NCI-H82 (cell line): ENCODE measurements around the gene ZFAND3.

ENCODE experiments used
- DNase-seq: peaks from one replicate; lab custom pipeline; 2025; lab: John Stamatoyannopoulos, UW

Gene ZFAND3

DNA sequence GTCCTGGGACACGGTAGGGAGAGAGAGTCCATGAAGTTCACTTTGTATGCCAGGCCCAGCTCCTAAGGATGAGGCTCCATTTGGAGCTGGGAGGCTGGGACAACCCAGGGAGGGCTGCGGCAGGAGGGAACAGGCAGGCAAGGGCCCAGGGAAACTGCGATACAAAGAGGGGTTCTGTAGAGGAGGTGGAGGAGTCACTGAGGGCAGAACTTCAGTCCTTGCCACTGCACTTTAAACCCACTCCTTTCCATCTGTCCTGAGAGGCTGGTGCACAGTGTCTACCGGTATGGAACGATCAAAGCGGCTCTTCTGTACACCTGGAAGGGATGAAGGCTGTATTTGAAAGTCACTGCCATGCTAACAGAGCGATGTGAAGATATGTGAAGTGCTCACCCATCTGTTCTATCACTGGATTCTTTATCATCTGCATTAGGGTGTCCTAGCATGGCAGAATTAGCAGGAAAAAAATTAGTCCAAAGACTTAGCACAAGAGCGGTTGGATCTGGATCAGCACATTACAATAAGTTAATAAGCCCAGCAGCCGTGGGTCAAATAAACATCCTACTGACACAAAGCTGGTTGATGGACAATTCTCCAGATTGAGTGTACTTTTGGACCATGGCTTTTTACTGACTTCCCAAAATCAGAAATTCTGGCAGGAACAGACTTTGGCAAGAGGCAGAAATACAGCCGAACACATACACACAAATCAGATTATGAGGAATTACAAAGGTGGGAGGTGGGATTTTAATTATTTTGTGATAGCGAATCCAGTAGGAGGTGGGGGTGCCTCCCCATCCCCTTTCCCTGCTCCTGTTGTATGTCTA, 20.9 kb upstream of the ZFAND3 start:
- peak; percentile 71 for DNase-seq

DNA sequence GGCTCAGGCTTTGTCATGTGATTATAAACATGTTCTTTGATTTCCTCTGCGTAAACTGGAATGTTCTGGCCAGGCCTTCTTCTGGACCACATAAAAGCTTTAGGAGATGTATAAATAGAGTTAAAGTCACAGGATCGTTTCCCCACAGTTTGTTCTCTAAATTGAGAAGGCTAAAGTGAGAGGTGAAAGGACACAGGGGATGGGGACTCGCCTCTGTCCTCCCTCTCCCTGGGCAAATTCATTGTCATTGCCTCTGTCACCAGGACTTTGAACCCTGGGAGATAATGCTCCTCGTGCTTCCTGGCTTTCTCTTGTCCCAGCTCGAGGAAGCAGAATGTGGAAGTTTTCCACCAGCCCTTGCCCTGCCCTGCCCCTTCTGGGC, 20.3 kb upstream of the ZFAND3 start:
- no peak for DNase-seq

DNA sequence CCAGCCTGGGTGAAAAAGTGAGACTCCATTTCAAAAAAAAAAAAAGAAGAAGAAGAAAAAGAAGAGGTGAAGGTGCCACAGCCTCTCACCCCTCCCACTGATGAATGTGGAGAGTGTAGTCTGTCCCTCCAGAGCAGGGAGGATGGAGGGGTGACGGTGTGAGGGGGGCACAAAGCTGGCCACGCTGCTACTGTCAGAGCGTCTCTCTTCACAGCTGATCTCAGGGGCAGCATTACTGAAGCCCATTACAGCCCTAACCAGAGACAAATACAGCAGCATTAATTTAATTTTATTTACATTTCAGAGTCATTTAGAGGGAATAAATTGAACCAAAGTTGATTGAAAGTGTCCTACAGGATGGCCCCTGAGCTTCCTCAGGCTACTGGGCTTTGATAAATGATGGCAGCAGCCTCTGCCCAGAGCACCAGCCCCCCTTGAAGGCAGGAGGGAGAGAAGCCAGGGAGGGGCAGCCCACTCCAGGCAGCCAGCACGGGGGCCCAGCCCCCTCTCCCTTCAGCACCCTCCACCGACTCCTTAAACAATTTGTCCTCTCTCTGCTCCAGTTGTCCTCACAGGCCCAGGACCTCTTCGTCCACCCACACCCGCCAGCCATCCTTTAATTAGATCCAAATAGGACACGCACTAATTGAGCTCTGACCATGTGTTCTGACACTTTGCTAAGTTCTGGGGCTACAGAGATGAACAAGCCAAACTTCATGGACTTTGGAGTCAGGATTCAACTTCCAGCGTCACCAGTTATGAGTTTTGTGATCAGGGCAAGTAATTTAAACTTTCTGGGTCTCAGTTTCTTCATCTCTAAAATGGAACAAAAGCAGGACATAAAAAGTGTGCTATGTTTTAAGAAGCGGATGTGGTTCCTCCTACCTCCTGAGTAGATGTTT, 18.6 kb upstream of the ZFAND3 start:
- no peak for DNase-seq

DNA sequence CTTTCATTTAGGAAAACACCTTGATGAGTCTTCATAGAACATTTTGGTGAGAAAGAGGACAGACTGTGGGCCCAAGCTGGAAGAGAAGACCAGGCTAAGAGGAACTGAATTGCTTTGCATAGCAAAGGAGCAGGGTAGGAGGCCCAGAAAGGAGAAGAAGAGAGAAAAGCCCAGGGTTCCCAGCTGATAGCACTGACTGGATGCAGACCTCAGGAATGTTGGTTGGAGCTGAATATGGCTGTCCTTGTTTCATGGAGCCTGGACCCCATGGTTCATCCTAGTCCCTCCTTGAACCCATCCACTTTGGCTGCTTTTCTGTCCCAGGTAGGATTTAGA, 18.0 kb upstream of the ZFAND3 start:
- no peak for DNase-seq

DNA sequence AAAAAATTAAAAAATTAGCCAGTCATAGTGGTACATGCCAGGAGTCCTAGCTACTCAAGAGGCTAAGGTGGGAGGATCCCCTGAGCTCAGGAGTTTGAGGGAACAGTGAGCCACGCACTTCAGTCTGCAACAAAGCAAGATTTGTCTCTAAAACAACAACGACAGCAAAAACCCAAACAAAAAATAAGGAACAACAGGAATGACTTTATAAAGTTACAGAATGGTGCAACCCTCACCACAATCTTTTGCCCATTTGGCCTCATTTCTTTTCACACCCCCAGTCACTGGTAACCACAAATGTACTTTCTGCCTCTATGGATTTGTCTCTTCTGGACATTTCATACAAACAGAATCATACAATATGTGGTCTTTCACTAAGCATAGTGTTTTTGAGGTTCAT, 16.7 kb upstream of the ZFAND3 start:
- DNase-seq: no peak

DNA sequence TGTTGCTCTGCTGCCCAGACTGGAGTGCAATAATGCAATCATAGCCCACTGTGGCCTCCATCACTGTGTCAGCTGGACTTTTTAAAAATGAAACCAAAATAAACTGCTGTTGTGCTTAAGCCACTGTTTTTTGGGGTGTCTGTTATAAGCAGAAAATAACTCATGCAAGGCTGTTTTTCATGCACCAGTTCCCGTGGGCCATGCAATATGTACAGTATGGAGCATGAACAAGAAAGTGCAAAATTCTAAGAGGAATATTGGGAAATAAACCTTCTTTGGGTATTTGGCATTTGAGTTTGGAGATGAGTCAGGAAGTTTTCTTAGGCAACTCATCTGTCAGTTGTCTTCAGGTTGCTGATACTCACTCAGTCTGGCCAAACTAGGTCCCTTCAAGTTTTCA, 14.9 kb upstream of the ZFAND3 start:
- no peak for DNase-seq

DNA sequence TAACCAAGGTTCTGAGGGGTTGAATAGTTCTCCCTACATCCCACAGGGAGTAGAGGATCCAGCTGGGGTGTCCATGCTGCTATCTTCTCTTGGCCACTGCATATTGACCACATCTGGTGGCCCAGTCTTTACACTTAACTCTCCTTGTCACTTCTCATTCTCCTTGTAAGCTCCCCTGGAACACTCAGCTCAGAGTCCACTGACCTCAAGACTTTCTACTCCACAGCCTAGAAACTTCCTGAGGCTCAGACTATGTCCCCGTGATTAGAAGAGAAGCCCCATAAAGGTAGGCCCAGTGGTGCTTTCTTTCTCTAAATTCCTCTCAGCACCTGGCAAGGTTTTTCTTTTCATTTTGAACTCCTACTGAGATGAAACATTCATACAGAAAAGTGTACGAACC, 13.3 kb upstream of the ZFAND3 start:
- no peak for DNase-seq

DNA sequence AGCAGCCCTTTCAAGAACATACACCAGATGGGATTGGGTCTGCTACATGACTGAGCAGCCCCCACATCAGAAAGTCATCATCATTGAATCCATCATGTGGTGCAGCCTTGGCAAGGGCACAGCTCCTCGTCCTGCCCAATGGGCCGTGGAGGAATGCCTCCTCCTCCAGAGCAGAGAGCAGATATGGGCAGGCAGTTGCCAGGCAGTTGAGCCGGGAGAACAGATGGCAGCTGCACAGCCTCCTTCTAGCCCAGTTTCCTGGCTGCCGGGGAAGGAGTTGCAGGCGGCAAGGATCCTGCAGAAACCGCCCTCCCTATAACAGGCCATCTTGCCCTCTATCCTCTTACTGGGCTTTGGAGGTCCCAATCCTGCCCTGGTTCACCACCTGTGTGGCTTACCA, 11.9 kb upstream of the ZFAND3 start:
- DNase-seq: peak; percentile 94

DNA sequence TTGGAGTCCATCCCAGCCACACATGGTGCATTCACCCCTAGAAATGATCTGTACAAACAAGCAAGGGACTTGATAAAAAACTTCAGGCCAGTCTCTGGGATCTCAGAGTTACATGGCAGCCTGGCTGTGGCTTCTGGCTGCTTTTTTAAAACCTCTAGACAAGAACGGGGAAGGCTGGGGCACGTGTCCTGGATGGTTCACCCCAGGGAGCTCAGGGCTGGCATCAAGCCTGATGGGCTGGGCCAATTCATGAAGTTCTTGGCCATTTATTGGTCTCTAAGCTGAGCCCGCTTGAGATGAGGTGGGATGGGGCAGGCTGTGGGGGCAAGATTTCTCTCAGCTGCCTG, 10.4 kb upstream of the ZFAND3 start:
- DNase-seq: no peak

DNA sequence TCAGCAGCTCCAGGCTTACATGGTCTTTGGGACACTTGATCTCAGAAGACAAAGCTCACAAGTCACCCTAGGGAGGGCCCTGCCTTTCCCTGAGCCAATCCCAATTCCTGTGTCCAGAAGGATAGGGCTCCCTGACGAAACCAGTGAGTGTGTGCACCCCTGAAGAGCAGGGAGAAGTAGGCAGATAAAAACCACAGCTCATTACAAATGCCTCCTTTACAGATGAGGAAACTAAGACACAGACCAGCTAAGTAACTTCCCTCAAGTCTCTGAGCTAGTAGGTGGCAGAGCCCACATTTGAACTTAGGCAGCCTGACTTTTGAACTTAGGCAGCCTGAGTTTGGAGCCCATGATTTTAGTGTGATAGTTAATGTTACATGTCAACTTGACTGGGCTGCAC, 6.7 kb upstream of the ZFAND3 start:
- DNase-seq: no peak

DNA sequence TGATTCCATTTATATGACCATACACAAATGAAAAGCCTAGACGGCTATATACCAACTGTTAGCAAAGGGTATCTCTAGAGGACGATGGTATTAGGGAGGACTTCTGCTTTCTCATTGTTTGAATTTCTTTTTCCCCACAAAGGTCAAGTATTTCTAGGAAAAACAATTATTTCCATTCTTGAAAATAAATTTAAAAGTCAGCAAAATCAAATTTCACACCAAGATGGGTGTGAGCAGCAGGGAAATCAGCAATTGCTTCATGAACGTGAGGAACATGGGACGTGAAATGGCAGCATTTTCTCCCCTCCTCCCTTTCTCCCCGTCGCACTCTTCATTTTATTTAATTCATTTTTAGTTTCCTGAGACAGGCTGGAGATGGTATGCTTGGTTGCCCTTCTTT, 5.2 kb upstream of the ZFAND3 start:
- DNase-seq: no peak

DNA sequence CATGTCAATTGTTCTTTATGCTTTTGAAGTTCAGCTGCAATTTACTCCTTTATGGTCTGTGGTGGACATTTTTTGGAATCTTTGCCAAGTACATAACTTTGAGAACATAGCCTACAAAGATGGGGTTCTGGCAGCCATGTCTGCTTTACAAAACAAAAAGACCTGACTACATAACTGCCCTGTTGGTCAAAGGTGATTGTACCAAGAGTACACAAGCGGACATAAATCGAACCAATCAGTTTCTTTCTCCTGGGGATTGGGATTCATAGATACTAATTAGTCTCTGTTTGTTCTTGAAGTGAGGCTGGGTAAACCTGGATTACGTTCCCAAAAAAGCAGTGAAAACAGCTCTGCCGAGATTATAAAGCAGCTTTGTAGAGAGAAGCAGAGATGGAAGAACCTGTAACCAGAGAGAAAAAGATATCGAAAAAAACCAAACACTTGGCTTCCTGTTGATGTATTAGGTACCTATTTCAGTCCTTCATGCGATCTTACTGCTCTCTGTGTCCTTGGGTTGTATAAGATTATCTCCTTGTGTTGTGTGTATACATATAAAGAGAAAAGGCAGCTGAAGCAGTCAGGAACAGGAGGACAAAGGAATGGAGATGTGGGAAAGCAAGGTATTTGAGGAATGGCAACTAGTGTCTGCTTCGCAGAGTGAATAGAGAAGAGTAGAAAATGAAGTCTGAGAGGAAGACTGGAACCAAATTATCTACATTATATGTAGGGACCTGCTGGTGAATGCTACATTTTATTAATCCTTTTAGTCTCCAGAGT, 2.7 kb upstream of the ZFAND3 start:
- DNase-seq: peak; percentile 55

DNA sequence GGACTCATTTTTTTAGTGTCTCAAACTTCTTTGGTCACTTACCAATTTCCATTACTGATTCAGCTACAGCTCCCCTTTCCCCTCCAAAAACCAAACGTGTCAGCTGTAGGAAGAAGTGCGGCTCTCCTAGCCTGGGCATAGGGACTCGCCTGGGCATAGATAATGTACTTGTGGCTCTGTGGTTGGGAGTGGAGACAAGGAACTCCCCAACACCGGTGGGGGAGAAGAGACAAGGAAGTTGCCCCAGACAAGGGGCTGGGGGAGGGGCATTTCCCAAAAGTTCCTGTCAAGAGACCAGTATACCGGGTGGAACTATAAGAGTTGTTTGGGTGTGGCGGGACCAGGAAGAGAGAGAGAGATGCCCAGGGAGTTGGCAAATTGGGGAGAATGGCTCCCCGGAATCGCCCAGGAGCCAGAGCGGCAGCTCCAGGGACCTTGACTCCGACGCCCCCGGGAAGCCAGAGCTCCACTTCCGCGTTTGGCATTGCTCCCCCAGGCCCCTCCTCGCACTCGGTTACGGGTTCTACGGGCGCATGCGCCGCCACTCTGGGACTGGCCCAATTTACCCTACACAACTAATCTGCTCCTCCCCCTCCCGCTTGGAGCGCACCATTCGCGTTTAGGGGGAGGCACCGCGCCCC, 871 bp upstream of the ZFAND3 start:
- peak; percentile 98 for DNase-seq

DNA sequence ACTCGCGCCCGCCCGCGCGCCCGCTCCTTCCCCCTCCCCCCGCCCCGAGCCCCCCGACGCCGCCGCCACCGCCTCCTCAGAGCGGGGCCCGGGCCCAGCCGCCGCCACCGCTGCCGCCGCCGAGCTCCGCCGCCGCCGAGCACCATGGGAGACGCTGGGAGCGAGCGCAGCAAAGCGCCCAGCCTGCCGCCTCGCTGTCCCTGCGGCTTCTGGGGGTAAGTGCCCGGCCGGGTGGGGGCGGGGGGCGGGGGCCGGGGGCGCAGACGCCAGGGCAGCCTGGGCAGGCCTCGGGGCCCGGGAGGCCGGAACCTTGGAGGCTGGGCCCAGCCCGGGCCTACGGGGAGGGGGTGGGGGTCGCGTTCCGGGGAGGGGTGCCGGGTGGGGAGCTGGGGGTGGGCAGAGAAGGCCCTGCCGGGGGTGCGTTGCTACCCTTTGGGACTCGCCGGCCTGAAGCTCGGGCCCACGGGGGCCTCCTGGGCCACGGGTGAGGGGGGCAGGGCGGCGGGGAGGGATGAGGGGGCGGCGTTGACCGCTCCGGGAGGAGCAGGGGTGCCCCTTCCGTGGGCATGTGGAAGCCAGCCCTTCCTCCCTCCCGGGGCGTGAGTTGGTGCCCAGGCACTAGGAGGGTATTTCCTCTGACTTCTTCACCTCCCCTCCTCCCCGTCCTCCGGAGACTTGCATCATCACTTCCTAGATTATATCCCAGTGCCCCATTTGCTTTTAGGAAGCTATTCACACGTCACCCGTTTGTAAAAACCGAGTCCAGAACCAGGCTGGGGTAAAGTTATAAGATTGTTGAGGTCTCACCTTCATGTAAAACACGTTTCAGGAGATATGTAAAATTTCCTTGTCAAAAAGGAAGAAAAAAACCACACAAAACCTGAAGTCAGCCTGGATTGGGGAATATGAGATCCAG, 533 bp downstream of the ZFAND3 start:
- peak; percentile 63 for DNase-seq

DNA sequence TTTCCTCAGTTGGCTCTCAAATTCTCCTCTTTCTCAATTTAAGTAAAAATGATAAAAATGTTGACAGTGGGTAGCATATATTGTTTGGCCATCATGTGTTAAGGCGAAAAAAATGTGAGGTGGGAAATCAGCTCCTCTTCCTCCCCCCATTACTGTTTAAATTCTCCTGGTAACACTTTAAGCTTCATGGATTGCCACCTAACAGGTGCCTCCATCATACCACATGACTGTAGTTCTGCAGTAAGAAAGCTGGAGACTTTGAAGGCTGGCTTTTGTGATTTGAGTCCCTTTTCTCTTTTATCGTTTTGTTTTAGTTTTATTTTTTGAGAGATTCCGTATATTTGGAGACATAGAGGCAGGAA, 1.2 kb downstream of the ZFAND3 start:
- DNase-seq: peak; percentile 35

DNA sequence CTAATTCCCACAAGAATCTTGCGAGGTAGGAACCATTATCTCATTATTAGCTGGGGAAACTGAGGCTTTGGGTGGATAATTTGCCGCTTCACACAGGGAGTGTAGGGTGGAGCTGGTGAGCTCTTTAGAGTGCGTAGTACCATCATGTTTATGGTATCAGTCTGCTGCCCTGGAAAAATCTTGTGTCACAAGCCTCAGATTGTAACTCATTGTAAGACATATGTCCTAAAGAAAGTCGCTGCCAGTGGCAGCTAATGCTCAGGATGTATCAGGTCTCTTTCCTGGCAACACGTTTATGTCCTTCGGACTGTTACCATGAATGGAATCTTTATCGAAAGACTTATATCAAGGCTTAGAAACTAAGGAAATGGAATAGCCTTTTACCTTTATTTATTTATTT, 1.9 kb downstream of the ZFAND3 start:
- no peak for DNase-seq

DNA sequence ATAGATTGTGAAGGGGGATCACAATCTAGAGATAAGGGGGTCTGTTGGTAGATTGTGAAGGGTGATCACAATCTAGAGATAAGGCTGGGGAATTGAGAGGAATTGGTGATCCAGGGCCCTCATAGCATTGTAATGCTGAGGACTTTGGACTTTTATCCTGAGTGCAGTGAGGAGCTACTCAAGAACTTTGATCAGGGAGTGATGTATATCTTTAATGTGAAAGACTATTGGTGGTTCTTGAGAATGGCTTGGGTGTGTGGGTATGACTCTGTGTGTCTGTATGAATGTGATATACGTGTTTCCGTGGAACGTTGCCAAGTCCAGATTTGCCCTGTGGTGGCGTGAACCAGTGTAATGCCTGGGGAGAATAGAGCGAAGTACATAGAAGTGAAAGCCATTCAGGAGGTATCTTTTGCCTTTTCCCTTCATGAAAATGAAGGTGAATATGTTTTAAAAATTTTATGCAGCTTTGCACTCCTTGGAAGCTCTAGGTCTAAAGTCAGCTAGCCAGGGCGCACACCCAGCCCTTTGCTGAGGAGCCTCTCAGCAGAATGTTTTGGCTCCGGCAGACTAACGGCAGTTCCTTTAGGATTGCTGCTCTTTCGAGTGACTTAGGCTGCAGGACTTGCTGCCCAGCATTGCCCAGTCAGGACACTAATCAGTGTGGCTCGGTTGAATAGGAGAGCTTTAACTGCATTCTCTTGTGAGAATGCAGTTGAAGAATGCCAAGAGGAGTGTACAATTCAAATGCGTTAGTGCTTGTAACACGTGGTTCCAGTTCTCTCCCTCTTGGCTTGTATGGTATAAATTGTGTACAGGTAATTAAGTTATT, 3.5 kb downstream of the ZFAND3 start:
- DNase-seq: peak; percentile 45

DNA sequence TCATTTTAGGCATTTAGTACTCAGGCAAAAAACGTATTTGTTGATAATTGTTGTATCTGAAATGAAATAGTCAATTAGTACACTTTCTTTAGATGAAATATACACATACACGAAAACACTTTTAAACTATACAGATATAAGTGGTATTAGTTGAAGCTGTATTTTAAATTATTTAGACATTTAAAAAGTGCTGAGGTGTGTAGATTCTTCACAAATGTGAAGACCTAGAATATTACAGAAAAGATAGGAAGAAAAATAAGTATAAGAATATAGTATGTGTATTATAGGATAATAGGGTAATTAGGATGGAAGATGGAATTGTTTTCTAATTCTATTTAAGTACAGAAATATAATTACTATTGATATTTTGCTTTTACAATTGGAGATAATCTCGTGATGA, 4.6 kb downstream of the ZFAND3 start:
- no peak for DNase-seq

DNA sequence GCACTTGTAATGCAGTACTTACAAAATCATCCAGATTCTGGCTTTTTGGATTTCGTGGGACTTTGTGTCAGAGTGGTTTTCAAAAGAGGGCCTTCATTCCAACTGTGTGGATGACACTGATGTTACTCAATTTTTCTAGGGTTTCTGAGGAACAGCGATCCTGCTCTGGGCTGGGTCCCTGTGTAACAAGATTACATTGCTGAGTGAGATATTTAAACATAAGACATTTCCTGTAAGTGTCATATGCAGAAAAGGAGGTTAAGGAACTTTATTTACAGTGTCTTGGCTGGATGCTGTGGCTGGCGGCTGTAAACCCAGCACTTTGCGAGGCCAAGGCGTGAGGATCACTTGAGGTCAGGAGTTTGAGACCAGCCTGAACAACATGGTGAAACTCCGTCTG, 6.7 kb downstream of the ZFAND3 start:
- no peak for DNase-seq

DNA sequence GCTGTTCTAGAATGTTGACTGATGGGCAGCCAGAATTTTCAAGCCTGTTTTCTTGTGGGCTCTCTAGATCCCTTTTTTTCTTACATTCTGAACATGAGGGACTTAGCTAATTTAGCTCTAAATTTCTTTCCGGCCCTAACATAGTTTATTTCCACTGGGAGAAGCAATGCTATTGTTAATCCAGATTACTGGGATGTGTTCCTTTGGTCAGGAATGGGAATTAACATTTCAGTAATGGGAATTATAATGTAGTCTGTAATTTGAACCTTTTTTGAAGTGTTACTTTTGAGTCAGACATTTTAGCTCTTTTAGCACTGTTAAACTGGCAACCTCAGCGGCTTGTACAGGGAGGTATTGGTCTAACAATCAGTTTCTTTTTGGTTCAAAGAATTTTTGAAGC, 7.5 kb downstream of the ZFAND3 start:
- no peak for DNase-seq
